Mucosa of rectum (tissue), 2 donors: Measurements from ENCODE around the gene NXPH2.

ENCODE experiments used
- H3K27ac ChIP-seq, 2 donors: one replicate each; pipeline ENCODE4 v1.7.0; 2013; ENCODE audit warnings: inconsistent platforms in 2 of 2, low read depth in 2 of 2, low read length in 2 of 2
- H3K27me3 ChIP-seq, 2 donors: one replicate each; pipeline ENCODE4 v1.7.0; 2013; ENCODE audit warnings: low read length in 2 of 2; ENCODE audit not compliant: control insufficient read depth in 2 of 2, insufficient read depth in 2 of 2
- H3K36me3 ChIP-seq, 2 donors: one replicate each; pipeline ENCODE4 v1.7.0; 2013; ENCODE audit warnings: low read length in 2 of 2; ENCODE audit not compliant: control insufficient read depth in 2 of 2, insufficient read depth in 2 of 2
- H3K4me1 ChIP-seq, 2 donors: one replicate each; pipeline ENCODE4 v1.7.0; 2013; ENCODE audit warnings: low read length in 2 of 2, mild to moderate bottlenecking in 1 of 2; ENCODE audit not compliant: control insufficient read depth in 2 of 2, insufficient read depth in 2 of 2
- H3K4me3 ChIP-seq, 2 donors: one replicate each; pipeline ENCODE4 v1.7.0; 2013; ENCODE audit warnings: low read length in 2 of 2
- H3K9ac ChIP-seq, 2 donors: one replicate each; pipeline ENCODE4 v1.7.0; 2013; ENCODE audit warnings: low read length in 2 of 2, low read depth in 1 of 2, mild to moderate bottlenecking in 1 of 2
- H3K9me3 ChIP-seq, 2 donors: one replicate each; pipeline ENCODE4 v1.7.0; 2013; ENCODE audit warnings: low read length in 2 of 2; ENCODE audit not compliant: control insufficient read depth in 2 of 2
- donor health status: healthy.
- donor health status: Normal muscosa, but diverticular disease.

Gene NXPH2

DNA sequence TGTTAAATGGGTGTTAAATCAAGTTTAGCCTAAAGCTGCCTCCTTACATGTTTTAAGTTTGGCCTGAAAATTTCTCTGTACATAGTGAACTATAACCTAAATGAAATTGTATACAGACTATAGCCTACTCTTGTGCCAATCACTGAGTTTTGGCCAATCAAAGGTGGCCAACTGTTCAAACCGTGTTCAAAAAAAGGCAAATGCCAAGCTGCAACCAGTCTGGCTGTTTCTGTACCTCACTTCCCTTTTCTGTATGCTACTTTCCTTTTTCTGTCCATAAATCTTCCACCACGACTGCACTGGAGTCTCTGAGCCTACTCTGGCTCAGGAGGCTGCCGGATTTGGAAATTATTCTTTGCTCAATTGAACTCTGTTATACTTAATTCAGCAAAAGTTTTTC lies 157.6 kb downstream of the NXPH2 start:
- no peak overlapping the region for H3K9ac ChIP-seq
- H3K4me3 ChIP-seq: no peak overlapping the region
- no peaks in the 10 kb centered on the region for H3K4me1 ChIP-seq
- H3K36me3 ChIP-seq: no peaks in the 10 kb centered on the region
- H3K9me3 ChIP-seq: no peaks in the 10 kb centered on the region
- no peaks in the 10 kb centered on the region for H3K27me3 ChIP-seq
- H3K27ac ChIP-seq: no peak overlapping the region

DNA sequence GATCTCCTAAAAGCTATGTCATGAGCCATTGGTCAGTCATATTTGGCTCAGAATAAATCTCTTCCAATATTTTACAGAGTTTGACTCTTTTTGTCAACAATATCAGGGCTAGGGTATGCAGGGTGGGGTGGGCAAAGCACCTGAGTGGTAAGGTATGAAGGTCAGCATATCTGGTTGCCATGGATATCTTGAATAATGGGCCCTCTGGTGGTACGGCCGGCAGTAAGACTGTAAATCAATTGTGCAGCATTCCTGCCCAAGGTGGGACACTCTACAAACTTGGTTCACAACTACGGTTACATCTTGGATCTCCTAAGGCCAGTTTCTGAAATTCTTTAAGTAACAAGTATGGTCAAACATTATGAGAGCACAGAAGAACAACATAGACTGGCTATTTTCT lies 159.1 kb downstream of the NXPH2 start:
- Histone ChIP-seq H3K9me3 (no peaks in the 10 kb centered on the region), H3K4me3 (no peak overlapping the region), H3K27ac (no peak overlapping the region), H3K4me1 (no peaks in the 10 kb centered on the region), H3K9ac (no peak overlapping the region), H3K36me3 (no peaks in the 10 kb centered on the region), H3K27me3 (no peaks in the 10 kb centered on the region)

DNA sequence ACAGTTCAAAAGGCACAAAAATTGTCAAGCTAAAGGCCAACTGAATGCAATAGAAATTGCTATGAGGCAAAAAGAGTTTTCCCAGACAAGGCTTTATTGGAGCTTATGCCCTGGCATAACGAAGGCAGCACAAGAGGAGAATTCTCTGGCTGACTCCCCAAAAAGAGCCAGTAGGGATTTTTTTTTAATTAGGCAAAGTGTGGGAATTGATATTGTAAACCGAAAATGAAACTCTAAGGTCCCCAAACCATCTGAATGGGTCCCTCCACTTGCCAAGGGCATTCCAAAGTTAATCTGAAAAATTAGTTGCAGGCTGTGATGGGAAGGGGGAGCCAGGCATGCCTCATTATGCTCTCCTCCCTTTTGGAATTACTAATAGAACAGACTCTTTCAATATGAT lies 159.8 kb downstream of the NXPH2 start:
- Histone ChIP-seq H3K36me3 (no peaks in the 10 kb centered on the region), H3K27me3 (no peaks in the 10 kb centered on the region), H3K9ac (no peak overlapping the region), H3K4me1 (no peaks in the 10 kb centered on the region), H3K27ac (no peak overlapping the region), H3K4me3 (no peak overlapping the region), H3K9me3 (no peaks in the 10 kb centered on the region)
